K562 (cell line): Measurements from ENCODE around the gene PPM1F. TPM values are rescaled to one million over a fixed set of nuclear protein-coding genes. Genes with fewer than 3 reads are reported as not detected.

Experiments used
- ATAC-seq: fragments of 200-7000 bp; cut with Tn5 transposase; 3 replicates; pipeline ENCODE4 v1.9.1; 2020; ENCODE audit warnings: moderate library complexity
- BruUV-seq: library from RNA; stranded (reverse); fragments of 400-500 nt; replicated peaks from 2 replicates; lab custom pipeline; 2021; lab: Mats Ljungman, UMichigan
- CTCF ChIA-PET: fragments of 300-600 bp; formaldehyde crosslinking; extraction: SDS; loops from one replicate; lab custom pipeline; 2021; ENCODE audit warnings: low intra/inter-chr PET ratio; lab: Yijun Ruan, JAX
- POLR2A ChIA-PET: fragments of 300-600, 350-650 bp; sonication (Branson Sonifier 250); formaldehyde crosslinking; extraction: SDS; loops from one replicate; lab custom pipeline; 2021; ENCODE audit warnings: antibody characterized with exemption, inconsistent platforms; lab: Yijun Ruan, JAX
- DNase-seq, 4 experiments: peaks; one replicate each; pipeline versions ENCODE4 v3.0.0 to v3.0.0-alpha.2; 2011 to 2018; ENCODE audit warnings: low spot score in 3 of 4, mixed read lengths in 3 of 4; ENCODE audit errors: extremely low read depth in 1 of 4
- FAIRE-seq: peaks from 2 replicates; lab custom pipeline; 2011; peaks lifted over from hg19 to GRCh38; lab: Jason Lieb, UNC
- H2AFZ ChIP-seq: 2 replicates; pipeline ENCODE4 v1.6.0; 2011; ENCODE audit warnings: low read depth, low read length, control low read depth, inconsistent platforms
- H3K27ac ChIP-seq: fragments of 200-600 bp; 3 replicates; pipeline ENCODE4 v1.8.0; 2011; ENCODE audit warnings: low read depth, mild to moderate bottlenecking, control low read depth, inconsistent platforms, low read length, moderate library complexity, mixed read lengths; ENCODE audit errors: extremely low read depth
- H3K27me3 ChIP-seq, 2 experiments: fragments of 300-600 bp in 1 of 2; 2 replicates in 1 of 2; 3 replicates in 1 of 2; pipeline versions ENCODE4 v1.6.0 to v1.8.0; 2011; ENCODE audit warnings: inconsistent platforms in 2 of 2, low read length in 2 of 2, mild to moderate bottlenecking in 1 of 2, mixed read lengths in 1 of 2, moderate library complexity in 1 of 2; ENCODE audit not compliant: control insufficient read depth in 2 of 2, insufficient read depth in 2 of 2
- H3K36me3 ChIP-seq: fragments of 300-600 bp; 3 replicates; pipeline ENCODE4 v1.8.0; 2011; ENCODE audit warnings: mild to moderate bottlenecking, low read length, inconsistent platforms; ENCODE audit not compliant: control insufficient read depth, insufficient read depth
- H3K4me1 ChIP-seq, 2 experiments: fragments of 200-600 bp in 1 of 2; replicated peaks in 1 of 2; 2 replicates in 1 of 2; 3 replicates in 1 of 2; pipeline versions ENCODE4 v1.5.1 to v1.8.0; 2011; ENCODE audit warnings: inconsistent platforms in 2 of 2, low read length in 2 of 2, mild to moderate bottlenecking in 1 of 2, mixed read lengths in 1 of 2, moderate library complexity in 1 of 2; ENCODE audit not compliant: control insufficient read depth in 2 of 2, insufficient read depth in 2 of 2
- H3K4me2 ChIP-seq: 2 replicates; pipeline ENCODE4 v1.6.1; 2011; ENCODE audit warnings: low read length, control low read depth, inconsistent platforms, mixed read lengths; ENCODE audit not compliant: insufficient read depth
- H3K4me3 ChIP-seq: fragments of 200-600 bp; sonication (generic), shearing (Covaris generic); 2 replicates; pipeline ENCODE4 v1.5.1; 2016; ENCODE audit warnings: control low read depth, inconsistent platforms
- H3K79me2 ChIP-seq: fragments of 200-600 bp; 3 replicates; pipeline ENCODE4 v1.8.0; 2011; ENCODE audit warnings: low read length, inconsistent platforms; ENCODE audit not compliant: control insufficient read depth, insufficient read depth
- H3K9ac ChIP-seq, 2 experiments: 2 replicates each; pipeline versions ENCODE4 v1.6.0 to v1.6.1; 2011; ENCODE audit warnings: low read depth in 2 of 2, low read length in 2 of 2, control low read depth in 1 of 2, inconsistent platforms in 1 of 2, mild to moderate bottlenecking in 1 of 2, mixed read lengths in 1 of 2; ENCODE audit not compliant: insufficient read depth in 1 of 2
- H3K9me1 ChIP-seq: one replicate; pipeline ENCODE4 v1.6.0; 2011; ENCODE audit warnings: inconsistent platforms, mild to moderate bottlenecking, low read length, moderate library complexity; ENCODE audit not compliant: control insufficient read depth, insufficient read depth
- H3K9me3 ChIP-seq: replicated peaks from 2 replicates; pipeline ENCODE4 v1.5.1; 2011; ENCODE audit warnings: low read depth, low read length, inconsistent platforms; ENCODE audit not compliant: control insufficient read depth, insufficient read depth
- H4K20me1 ChIP-seq: replicated peaks from 2 replicates; pipeline ENCODE4 v1.6.1; 2011; ENCODE audit warnings: low read length, inconsistent platforms, mixed read lengths; ENCODE audit not compliant: control insufficient read depth, insufficient read depth
- CLOCK ChIP-seq: fragments of 250-450 bp; sonication (Bioruptor Pico); IDR thresholded peaks from 2 replicates; pipeline ENCODE4 v1.4.0; 2020; ENCODE audit warnings: mild to moderate bottlenecking, moderate library complexity, borderline replicate concordance
- DLX4 ChIP-seq: fragments of 250-450 bp; sonication (Bioruptor Pico); IDR thresholded peaks from 2 replicates; pipeline ENCODE4 v1.6.1; 2021; ENCODE audit warnings: mild to moderate bottlenecking
- FOXA1 ChIP-seq: fragments of 450-650 bp; IDR thresholded peaks from 2 replicates; pipeline ENCODE4 v1.6.1; 2016; ENCODE audit warnings: mild to moderate bottlenecking, borderline replicate concordance
- KLF10 ChIP-seq: fragments of 250-450 bp; sonication (Bioruptor Pico); IDR thresholded peaks from 2 replicates; pipeline ENCODE4 v1.6.1; 2021; ENCODE audit warnings: matching md5 sums
- MEF2A ChIP-seq: IDR thresholded peaks from 2 replicates; pipeline ENCODE4 v1.6.1; 2011; ENCODE audit warnings: low read depth, mild to moderate bottlenecking, low read length, moderate library complexity; ENCODE audit not compliant: control insufficient read depth
- RBM25 ChIP-seq: fragments of 200-400 bp; formaldehyde crosslinking; IDR thresholded peaks from 2 replicates; pipeline ENCODE4 v1.6.1; 2018; ENCODE audit warnings: low read length, low read depth, moderate library complexity; ENCODE audit not compliant: severe bottlenecking
- SRSF9 ChIP-seq: fragments of 200-400 bp; formaldehyde crosslinking; IDR thresholded peaks from 2 replicates; pipeline ENCODE4 v1.6.1; 2017; ENCODE audit warnings: low read depth, low read length, borderline replicate concordance
- TGIF2 ChIP-seq: sonication (generic); formaldehyde crosslinking; IDR thresholded peaks from 2 replicates; pipeline ENCODE4 v1.8.1; 2022; ENCODE audit warnings: mild to moderate bottlenecking, missing genetic modification reagents, moderate library complexity
- TOE1 ChIP-seq, 2 experiments: fragments of 450-650 bp in 1 of 2; sonication (generic) in 1 of 2; formaldehyde crosslinking in 1 of 2; IDR thresholded peaks; 2 replicates each; pipeline versions ENCODE4 v1.7.1 to v1.8.0; 2016 to 2022; ENCODE audit warnings: borderline replicate concordance in 2 of 2, mild to moderate bottlenecking in 2 of 2, antibody characterized with exemption in 1 of 2, inconsistent platforms in 1 of 2, low read depth in 1 of 2, missing genetic modification reagents in 1 of 2, moderate library complexity in 1 of 2
- ZNF280B ChIP-seq: fragments of 250-450 bp; sonication (Bioruptor Pico); IDR thresholded peaks from 2 replicates; pipeline ENCODE4 v1.5.1; 2021; ENCODE audit warnings: mild to moderate bottlenecking
- ZNF408 ChIP-seq: fragments of 250-450 bp; sonication (Bioruptor Pico); IDR thresholded peaks from 2 replicates; pipeline ENCODE4 v1.4.0; 2020; ENCODE audit warnings: low read depth, mild to moderate bottlenecking, moderate library complexity
- WGBS: fragments of 100-300 bp; shearing (Covaris generic); methylation state at CpG from one replicate; pipeline ENCODE4 v1.1.6; 2016; ENCODE audit warnings: low coverage, mixed read lengths; ENCODE audit not compliant: insufficient coverage; ENCODE audit errors: missing lambda C conversion rate; 5-methylcytosine and 5-hydroxymethylcytosine counted together
- in situ Hi-C: fragments of 300-500 bp; cut with MboI; formaldehyde crosslinking; loops from 4 replicates; pipeline ENCODE4 v1.15.0; 2018; ENCODE audit warnings: inconsistent platforms, mixed read lengths
- intact Hi-C: fragments of 100-400 bp; cut with micrococcal nuclease; formaldehyde crosslinking; loops from 2 replicates; pipeline ENCODE4 v1.14.2; 2022
- polyA plus RNA-seq, 8 experiments: library from polyadenylated mRNA; depleted of rRNA in 4 of 8; stranded (reverse) in 5 of 8; unstranded in 3 of 8; fragments of >200 nt; fragmentation: Nextera tagmentation in 2 of 8; fragmentation: Illumina TruSeq in 1 of 8; extraction: Ambion mirVana in 2 of 8; extraction: Trizol in 1 of 8; gene quantifications; 2 replicates each; pipeline versions ENCODE4 v1.2.1 to v1.2.3, GENCODE V29; 2011 to 2014; ENCODE audit warnings: inconsistent platforms in 1 of 8, missing spikeins in 1 of 8
- total RNA-seq, 7 experiments: library from RNA; depleted of rRNA in 6 of 7; stranded (reverse); fragments of >200 nt in 6 of 7; fragmentation: Illumina TruSeq in 2 of 7; extraction: Trizol in 2 of 7; gene quantifications; 2 replicates each; pipeline versions ENCODE4 v1.2.1 to v1.2.3, GENCODE V29; 2011 to 2021; ENCODE audit warnings: low replicate concordance in 1 of 7

Gene PPM1F
- total and polyA plus RNA-seq, 9 of the 15 experiments (the other 6 are each of a cell fraction or from before 2014, with no cell fraction given), result 2.1 to 159 (median 64.0) TPM

- TF ChIP-seq MEF2A (no peak), FOXA1 (no peak), KLF10 (CRISPR knock-in tag) (no peak)
Measured at GRCh38 chr22:21947040-21948014, 5.3 kb downstream of the PPM1F start (continued).

GRCh38 chr22:21946262-21946925, 6.3 kb downstream of the PPM1F start:
- intact Hi-C loops, result no loop called here
- FAIRE-seq (no peak), ATAC-seq (peak; percentile 39), DNase-seq (peak in 2 of 4 experiments; percentile 63 to 69)
- no peak overlapping the region for H2AFZ ChIP-seq
- peak overlapping the region; percentile 52; the same call in 2 of the 3 replicates for H3K27ac ChIP-seq
- BruUV-seq, result no TSS peak
- no peaks in the 10 kb centered on the region for H3K27me3 ChIP-seq
- H3K36me3 ChIP-seq, result peaks cover 55% of the 10 kb centered on the region
- peaks cover 27 to 58% of the 10 kb centered on the region in 2 experiments for H3K4me1 ChIP-seq
- H3K9ac ChIP-seq, result peak overlapping the region; percentile 44 to 74
- ChIA-PET POLR2A (interaction anchor here (1.4 to 42.4 kb wide), 6 partner anchors 19 to 237 kb away, joined by 3 to 1041 read pairs (median 9); no protein-coding TSS in a partner anchor), CTCF (interaction anchor here (2.6 to 3.5 kb wide), 2 partner anchors 9 to 234 kb away, joined by 42 to 44 read pairs; no protein-coding TSS in a partner anchor)
- 79% methylated on average over 12 of the region's 12 CpGs for WGBS
- H4K20me1 ChIP-seq, result peaks cover 18% of the 10 kb centered on the region; the same call in 1 of the 2 replicates
- no peak overlapping the region for H3K4me3 ChIP-seq
- peaks cover 18% of the 10 kb centered on the region for H3K9me1 ChIP-seq
- peak overlapping the region; percentile 67; the same call in 1 of the 2 replicates for H3K4me2 ChIP-seq
- peaks cover 33% of the 10 kb centered on the region for H3K79me2 ChIP-seq
- in situ Hi-C loops, result loop anchor here (5.0 to 25.0 kb wide), 4 partner anchors 234 to 809 kb away; partner anchors contain the start of gene HIC2
- H3K9me3 ChIP-seq, result peaks cover 2% of the 10 kb centered on the region; the same call in 1 of the 2 replicates
- TF ChIP-seq DLX4 (CRISPR knock-in tag) (no peak), TOE1 (IDR thresholded peaks at IDR 0.05; ENCODE audit: borderline replicate concordance) (no peak), TOE1 (CRISPR knock-in tag; IDR thresholded peaks at IDR 0.05; ENCODE audit: borderline replicate concordance, low read depth) (no peak), ZNF280B (CRISPR knock-in tag) (no peak), ZNF408 (CRISPR knock-in tag) (no peak), SRSF9 (no peak), CLOCK (CRISPR knock-in tag) (no peak), TGIF2 (CRISPR knock-in tag) (no peak), RBM25 (no peak)
